ENCODE results near the gene ALG3. TPM values are rescaled to one million over a fixed set of nuclear protein-coding genes. Genes with fewer than 3 reads are reported as not detected.

Gene ALG3
- total and polyA plus RNA-seq, 2 donors (not counting 3 experiments of a cell fraction or from before 2014, with no cell fraction given) = 42.9 to 99.9 TPM

DNA sequence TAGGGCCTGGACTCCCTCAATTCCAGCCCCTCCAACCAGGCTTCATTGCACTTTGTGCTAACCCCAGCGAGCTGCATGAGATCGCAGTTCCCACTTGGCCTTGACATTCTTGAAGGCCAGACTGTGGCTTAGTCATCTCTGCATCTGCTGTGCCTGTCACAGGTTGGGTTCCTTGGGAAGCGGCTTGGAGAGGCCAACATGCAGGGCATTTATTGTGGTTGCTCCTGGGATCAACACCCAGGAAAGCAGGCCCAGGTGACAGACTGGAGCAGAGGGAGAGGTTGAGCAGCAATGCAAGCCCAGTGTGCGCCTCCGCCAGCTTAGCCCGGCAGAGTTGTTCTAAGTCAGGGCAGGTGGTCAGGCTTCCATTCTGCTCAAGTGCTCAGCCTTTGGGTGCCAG, 52.2 kb downstream of the ALG3 start:
- intact Hi-C loops (cut with micrococcal nuclease) = no loop called here
- no peak overlapping the region for H3K4me2 ChIP-seq (ENCODE audit: insufficient read depth, low read length)
- ChIA-PET CTCF (interaction anchor here (1.0 to 4.4 kb wide), 2 partner anchors 30 to 301 kb away, joined by 3 to 19 read pairs; no protein-coding TSS in a partner anchor), POLR2A (interaction anchor here (1.0 kb wide), 1 partner anchor 10 kb away, joined by 3 read pairs; no protein-coding TSS in a partner anchor)
- no peaks in the 10 kb centered on the region for H3K9me1 ChIP-seq (replicated peaks; ENCODE audit: control insufficient read depth, extremely low read depth, insufficient read depth, low read length)
- no peaks in the 10 kb centered on the region for H3K4me1 ChIP-seq (ENCODE audit: control insufficient read depth, extremely low read depth, insufficient read depth, low read length)
- no peak for DNase-seq (ENCODE audit: low read depth, low spot score)
- no peak overlapping the region for H3K27ac ChIP-seq (ENCODE audit: insufficient read depth, low read depth, low read length)
- H3K9me3 ChIP-seq (replicated peaks; ENCODE audit: control insufficient read depth, insufficient read depth, low read length) = no peaks in the 10 kb centered on the region
- H2AFZ ChIP-seq (ENCODE audit: low read depth, low read length) = no peak overlapping the region
- FAIRE-seq = no peak
- dilution Hi-C loops (cut with MboI; ENCODE audit: extremely low pct_ligation_motif_present, low sequenced_read_pairs) = no loop called here
- H3K36me3 ChIP-seq (ENCODE audit: control insufficient read depth in 2 of 2, extremely low read depth in 1 of 2, insufficient read depth in 2 of 2, low read length in 2 of 2) = peaks cover 8 to 20% of the 10 kb centered on the region in 2 experiments
- no peak overlapping the region for H3K4me3 ChIP-seq (replicated peaks in 1 of 3; ENCODE audit: insufficient read depth in 1 of 3, low read depth in 1 of 3, low read length in 3 of 3)
- no TSS peak for BruUV-seq (replicated peaks)
- no peaks in the 10 kb centered on the region for H3K79me2 ChIP-seq (ENCODE audit: control insufficient read depth, insufficient read depth, low read length)
- no peaks in the 10 kb centered on the region for H3K27me3 ChIP-seq (ENCODE audit: control insufficient read depth in 2 of 2, insufficient read depth in 2 of 2, low read length in 2 of 2)
- H4K20me1 ChIP-seq (replicated peaks; ENCODE audit: control insufficient read depth, extremely low read depth, insufficient read depth, low read length) = no peaks in the 10 kb centered on the region
- no peak overlapping the region for H3K9ac ChIP-seq (replicated peaks; ENCODE audit: extremely low read depth, insufficient read depth, low read length)
- no peak for TF ChIP-seq JUN (IDR thresholded peaks at IDR 0.05; ENCODE audit: borderline replicate concordance, insufficient read depth, insufficient read length, low read depth)
- TF ChIP-seq GATA2 (IDR thresholded peaks at IDR 0.05; ENCODE audit: insufficient read depth, insufficient read length, low read depth, low read length) = no peak
- no peak for TF ChIP-seq POLR2A (IDR thresholded peaks at IDR 0.05; ENCODE audit: low read depth, low read length)
- TF ChIP-seq, protein P1, sequence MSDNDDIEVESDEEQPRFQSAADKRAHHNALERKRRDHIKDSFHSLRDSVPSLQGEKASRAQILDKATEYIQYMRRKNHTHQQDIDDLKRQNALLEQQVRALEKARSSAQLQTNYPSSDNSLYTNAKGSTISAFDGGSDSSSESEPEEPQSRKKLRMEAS (IDR thresholded peaks at IDR 0.05; ENCODE audit: insufficient read depth, insufficient read length) = no peak
- TF ChIP-seq EZH2 (IDR thresholded peaks at IDR 0.05; ENCODE audit: borderline replicate concordance, low read depth, low read length, severe bottlenecking) = no peak
- TF ChIP-seq, protein P2, sequence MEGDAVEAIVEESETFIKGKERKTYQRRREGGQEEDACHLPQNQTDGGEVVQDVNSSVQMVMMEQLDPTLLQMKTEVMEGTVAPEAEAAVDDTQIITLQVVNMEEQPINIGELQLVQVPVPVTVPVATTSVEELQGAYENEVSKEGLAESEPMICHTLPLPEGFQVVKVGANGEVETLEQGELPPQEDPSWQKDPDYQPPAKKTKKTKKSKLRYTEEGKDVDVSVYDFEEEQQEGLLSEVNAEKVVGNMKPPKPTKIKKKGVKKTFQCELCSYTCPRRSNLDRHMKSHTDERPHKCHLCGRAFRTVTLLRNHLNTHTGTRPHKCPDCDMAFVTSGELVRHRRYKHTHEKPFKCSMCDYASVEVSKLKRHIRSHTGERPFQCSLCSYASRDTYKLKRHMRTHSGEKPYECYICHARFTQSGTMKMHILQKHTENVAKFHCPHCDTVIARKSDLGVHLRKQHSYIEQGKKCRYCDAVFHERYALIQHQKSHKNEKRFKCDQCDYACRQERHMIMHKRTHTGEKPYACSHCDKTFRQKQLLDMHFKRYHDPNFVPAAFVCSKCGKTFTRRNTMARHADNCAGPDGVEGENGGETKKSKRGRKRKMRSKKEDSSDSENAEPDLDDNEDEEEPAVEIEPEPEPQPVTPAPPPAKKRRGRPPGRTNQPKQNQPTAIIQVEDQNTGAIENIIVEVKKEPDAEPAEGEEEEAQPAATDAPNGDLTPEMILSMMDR (IDR thresholded peaks at IDR 0.05; ENCODE audit: extremely low read depth in 1 of 2, insufficient read depth in 1 of 2, low read depth in 1 of 2, low read length in 2 of 2) = no peak
- no peak for TF ChIP-seq MYC (IDR thresholded peaks at IDR 0.05; ENCODE audit: low read depth, low read length)
- no peak for TF ChIP-seq FOS (IDR thresholded peaks at IDR 0.05; ENCODE audit: borderline replicate concordance, insufficient read depth, low read length)

Data from endothelial cell of umbilical vein (primary cell).